Measurements from ENCODE around the gene DBNDD2.

The DBNDD2 gene

GRCh38 chr20:45372241-45372640 is 35.8 kb upstream of the DBNDD2 start:
- H3K4me3 Mint-ChIP-seq, result no peak overlapping the region
- H3K27me3 Mint-ChIP-seq (ENCODE audit: low read depth), result no peaks in the 10 kb centered on the region
- H3K4me1 Mint-ChIP-seq (ENCODE audit: low read depth), result peaks cover 41% of the 10 kb centered on the region
- H3K36me3 Mint-ChIP-seq (ENCODE audit: low read depth), result peaks cover 21% of the 10 kb centered on the region
- H3K27ac Mint-ChIP-seq, result peak overlapping the region; percentile 17
- no peaks in the 10 kb centered on the region for H3K9me3 Mint-ChIP-seq

- H3K36me3 Mint-ChIP-seq (ENCODE audit: low read depth), result peaks cover 17% of the 10 kb centered on the region
- peaks cover 35% of the 10 kb centered on the region for H3K4me1 Mint-ChIP-seq (ENCODE audit: low read depth)
- H3K27me3 Mint-ChIP-seq (ENCODE audit: low read depth), result no peaks in the 10 kb centered on the region
- no peaks in the 10 kb centered on the region for H3K9me3 Mint-ChIP-seq
- H3K27ac Mint-ChIP-seq, result peak overlapping the region; percentile 91
- H3K4me3 Mint-ChIP-seq, result no peak overlapping the region
Measured at GRCh38 chr20:45372646-45373352, 35.3 kb upstream of the DBNDD2 start.

- H3K36me3 Mint-ChIP-seq (ENCODE audit: low read depth), result peaks cover 10% of the 10 kb centered on the region
Measured at GRCh38 chr20:45373353-45374100, 34.6 kb upstream of the DBNDD2 start.

GRCh38 chr20:45374101-45374467 is 34.0 kb upstream of the DBNDD2 start:
- Mint-ChIP-seq H3K36me3 (ENCODE audit: low read depth) (peaks cover 7% of the 10 kb centered on the region), H3K9me3 (no peaks in the 10 kb centered on the region), H3K27me3 (ENCODE audit: low read depth) (no peaks in the 10 kb centered on the region), H3K27ac (peak overlapping the region; percentile 91), H3K4me1 (ENCODE audit: low read depth) (peaks cover 22% of the 10 kb centered on the region), H3K4me3 (peak overlapping the region; percentile 83)

More at GRCh38 chr20:45373353-45374100, 34.6 kb upstream of the DBNDD2 start:
- H3K9me3 Mint-ChIP-seq, result no peaks in the 10 kb centered on the region
- H3K27me3 Mint-ChIP-seq (ENCODE audit: low read depth), result no peaks in the 10 kb centered on the region
- H3K4me1 Mint-ChIP-seq (ENCODE audit: low read depth), result peaks cover 28% of the 10 kb centered on the region
- peak overlapping the region; percentile 91 for H3K27ac Mint-ChIP-seq
- H3K4me3 Mint-ChIP-seq, result peak overlapping the region; percentile 83

- no peak overlapping the region for H3K27ac Mint-ChIP-seq
Measured at GRCh38 chr20:45374966-45375365, 33.1 kb upstream of the DBNDD2 start.

GRCh38 chr20:45377269-45377668 is 30.8 kb upstream of the DBNDD2 start:
- Mint-ChIP-seq H3K4me3 (no peak overlapping the region), H3K4me1 (ENCODE audit: low read depth) (peaks cover 18% of the 10 kb centered on the region), H3K9me3 (no peaks in the 10 kb centered on the region), H3K36me3 (ENCODE audit: low read depth) (peaks cover 3% of the 10 kb centered on the region), H3K27me3 (ENCODE audit: low read depth) (no peaks in the 10 kb centered on the region), H3K27ac (no peak overlapping the region)

More at GRCh38 chr20:45374966-45375365, 33.1 kb upstream of the DBNDD2 start:
- H3K9me3 Mint-ChIP-seq, result no peaks in the 10 kb centered on the region
- peaks cover 19% of the 10 kb centered on the region for H3K4me1 Mint-ChIP-seq (ENCODE audit: low read depth)
- H3K27me3 Mint-ChIP-seq (ENCODE audit: low read depth), result no peaks in the 10 kb centered on the region
- peaks cover 8% of the 10 kb centered on the region for H3K36me3 Mint-ChIP-seq (ENCODE audit: low read depth)
- no peak overlapping the region for H3K4me3 Mint-ChIP-seq

- Mint-ChIP-seq H3K9me3 (no peaks in the 10 kb centered on the region), H3K4me3 (no peak within 1 kb of the TSS), H3K4me1 (ENCODE audit: low read depth) (peaks cover 13% of the 10 kb centered on the region), H3K36me3 (ENCODE audit: low read depth) (peaks cover 3% of the 10 kb centered on the region), H3K27me3 (ENCODE audit: low read depth) (no peaks in the 10 kb centered on the region), H3K27ac (no peak within 1 kb of the TSS)
Measured at GRCh38 chr20:45378191-45378590, 29.9 kb upstream of the DBNDD2 start, which contains the start of gene TP53TG5. Gene TP53TG5, minus strand, starts transcription at chr20:45378325. Its CDS starts 89 bp downstream, at chr20:45378236.

- Mint-ChIP-seq H3K27ac (no peak overlapping the region), H3K9me3 (peaks cover 9% of the 10 kb centered on the region), H3K4me1 (ENCODE audit: low read depth) (peaks cover 4% of the 10 kb centered on the region), H3K4me3 (no peak overlapping the region), H3K27me3 (ENCODE audit: low read depth) (peaks cover 2% of the 10 kb centered on the region), H3K36me3 (ENCODE audit: low read depth) (peaks cover 3% of the 10 kb centered on the region)
Measured at GRCh38 chr20:45387274-45387673, 20.8 kb upstream of the DBNDD2 start.

- no peak overlapping the region for H3K4me3 Mint-ChIP-seq
- peaks cover 9% of the 10 kb centered on the region for H3K9me3 Mint-ChIP-seq
- peaks cover 5% of the 10 kb centered on the region for H3K36me3 Mint-ChIP-seq (ENCODE audit: low read depth)
- peaks cover 4% of the 10 kb centered on the region for H3K4me1 Mint-ChIP-seq (ENCODE audit: low read depth)
- no peak overlapping the region for H3K27ac Mint-ChIP-seq
- peaks cover 2% of the 10 kb centered on the region for H3K27me3 Mint-ChIP-seq (ENCODE audit: low read depth)
Measured at GRCh38 chr20:45390931-45391330, 17.2 kb upstream of the DBNDD2 start.

GRCh38 chr20:45391559-45391958 is 16.5 kb upstream of the DBNDD2 start:
- H3K4me3 Mint-ChIP-seq, result no peak overlapping the region
- H3K4me1 Mint-ChIP-seq (ENCODE audit: low read depth), result peaks cover 4% of the 10 kb centered on the region

GRCh38 chr20:45392733-45393132 is 15.4 kb upstream of the DBNDD2 start:
- no peak overlapping the region for H3K4me3 Mint-ChIP-seq
- H3K27me3 Mint-ChIP-seq (ENCODE audit: low read depth), result peaks cover 2% of the 10 kb centered on the region
- no peaks in the 10 kb centered on the region for H3K4me1 Mint-ChIP-seq (ENCODE audit: low read depth)
- H3K9me3 Mint-ChIP-seq, result no peaks in the 10 kb centered on the region
- no peak overlapping the region for H3K27ac Mint-ChIP-seq
- H3K36me3 Mint-ChIP-seq (ENCODE audit: low read depth), result peaks cover 1% of the 10 kb centered on the region

More at GRCh38 chr20:45391559-45391958, 16.5 kb upstream of the DBNDD2 start:
- H3K9me3 Mint-ChIP-seq, result peaks cover 9% of the 10 kb centered on the region
- peaks cover 2% of the 10 kb centered on the region for H3K27me3 Mint-ChIP-seq (ENCODE audit: low read depth)
- no peak overlapping the region for H3K27ac Mint-ChIP-seq
- H3K36me3 Mint-ChIP-seq (ENCODE audit: low read depth), result peaks cover 5% of the 10 kb centered on the region

- Mint-ChIP-seq H3K4me3 (no peak overlapping the region), H3K27me3 (ENCODE audit: low read depth) (no peaks in the 10 kb centered on the region), H3K9me3 (peaks cover 3% of the 10 kb centered on the region), H3K27ac (no peak overlapping the region), H3K4me1 (ENCODE audit: low read depth) (no peaks in the 10 kb centered on the region), H3K36me3 (ENCODE audit: low read depth) (peaks cover 1% of the 10 kb centered on the region)
Measured at GRCh38 chr20:45394221-45395113, 13.6 kb upstream of the DBNDD2 start.

- H3K27me3 Mint-ChIP-seq (ENCODE audit: low read depth), result no peaks in the 10 kb centered on the region
- no peak overlapping the region for H3K27ac Mint-ChIP-seq
- H3K36me3 Mint-ChIP-seq (ENCODE audit: low read depth), result peaks cover 5% of the 10 kb centered on the region
- H3K4me1 Mint-ChIP-seq (ENCODE audit: low read depth), result no peaks in the 10 kb centered on the region
- H3K9me3 Mint-ChIP-seq, result peaks cover 9% of the 10 kb centered on the region
- no peak overlapping the region for H3K4me3 Mint-ChIP-seq
Measured at GRCh38 chr20:45395114-45395415, 13.0 kb upstream of the DBNDD2 start.

- H3K27me3 Mint-ChIP-seq (ENCODE audit: low read depth), result peaks cover 3% of the 10 kb centered on the region
Measured at GRCh38 chr20:45399018-45399417, 9.1 kb upstream of the DBNDD2 start.

More at GRCh38 chr20:45399018-45399417, 9.1 kb upstream of the DBNDD2 start:
- H3K4me3 Mint-ChIP-seq, result no peak overlapping the region
- H3K9me3 Mint-ChIP-seq, result peaks cover 35% of the 10 kb centered on the region
- no peaks in the 10 kb centered on the region for H3K4me1 Mint-ChIP-seq (ENCODE audit: low read depth)
- H3K36me3 Mint-ChIP-seq (ENCODE audit: low read depth), result peaks cover 20% of the 10 kb centered on the region
- no peak overlapping the region for H3K27ac Mint-ChIP-seq

Data from T-helper 1 cell treated with Interleukin-12 subunit alpha and Interleukin-12 subunit beta and Interleukin-4 antibody, amounts not matched to agents 30 μg/mL and 1 μg/mL, for 36 hours (primary cell).